Duodenal mucosa (tissue), 2 donors: ENCODE data around the gene PRR36.
A peak's percentile ranks its signal among the peaks of the same experiment; 100 is the strongest.

ENCODE experiments used
- H3K27ac ChIP-seq: one replicate; pipeline ENCODE4 v1.7.0; 2013; ENCODE audit warnings: low read depth, low read length
- H3K27me3 ChIP-seq, 2 donors: one replicate each; pipeline ENCODE4 v1.7.0; 2013; ENCODE audit warnings: low read length in 2 of 2, control low read depth in 1 of 2; ENCODE audit not compliant: insufficient read depth in 2 of 2, control insufficient read depth in 1 of 2
- H3K36me3 ChIP-seq, 2 donors: one replicate each; pipeline ENCODE4 v1.7.0; 2013; ENCODE audit warnings: low read length in 2 of 2, control low read depth in 1 of 2; ENCODE audit not compliant: insufficient read depth in 2 of 2, control insufficient read depth in 1 of 2
- H3K4me1 ChIP-seq, 2 donors: one replicate each; pipeline ENCODE4 v1.7.0; 2013; ENCODE audit warnings: low read length in 2 of 2, control low read depth in 1 of 2; ENCODE audit not compliant: insufficient read depth in 2 of 2, control insufficient read depth in 1 of 2
- H3K4me3 ChIP-seq, 2 donors: one replicate each; pipeline ENCODE4 v1.7.0; 2013; ENCODE audit warnings: low read length in 2 of 2, low read depth in 1 of 2
- H3K9ac ChIP-seq, 2 donors: one replicate each; pipeline ENCODE4 v1.7.0; 2013; ENCODE audit warnings: low read length in 2 of 2, low read depth in 1 of 2
- H3K9me3 ChIP-seq, 2 donors: one replicate each; pipeline ENCODE4 v1.7.0; 2013; ENCODE audit warnings: low read length in 2 of 2, control low read depth in 1 of 2; ENCODE audit not compliant: control insufficient read depth in 1 of 2

Gene PRR36

GRCh38 chr19:7867092-7867844, 6.9 kb downstream of the PRR36 start:
- no peak overlapping the region for H3K27ac ChIP-seq
- H3K9me3 ChIP-seq, result no peaks in the 10 kb centered on the region
- no peaks in the 10 kb centered on the region for H3K36me3 ChIP-seq
- peaks cover 7 to 15% of the 10 kb centered on the region in 2 donors for H3K4me1 ChIP-seq
- H3K4me3 ChIP-seq, result no peak overlapping the region
- no peak overlapping the region for H3K9ac ChIP-seq
- H3K27me3 ChIP-seq, result peaks cover 28 to 37% of the 10 kb centered on the region in 2 donors

- peaks cover 32 to 41% of the 10 kb centered on the region in 2 donors for H3K27me3 ChIP-seq
Observed at GRCh38 chr19:7866399-7867091, 7.6 kb downstream of the PRR36 start.

GRCh38 chr19:7865262-7865911, 8.8 kb downstream of the PRR36 start:
- Histone ChIP-seq H3K27me3 (peaks cover 43 to 49% of the 10 kb centered on the region in 2 donors), H3K36me3 (no peaks in the 10 kb centered on the region), H3K9ac (no peak overlapping the region), H3K4me1 (peaks cover 19 to 21% of the 10 kb centered on the region in 2 donors), H3K9me3 (no peaks in the 10 kb centered on the region), H3K4me3 (no peak overlapping the region), H3K27ac (no peak overlapping the region)

More at GRCh38 chr19:7866399-7867091, 7.6 kb downstream of the PRR36 start:
- no peaks in the 10 kb centered on the region for H3K36me3 ChIP-seq
- H3K27ac ChIP-seq, result no peak overlapping the region
- H3K9me3 ChIP-seq, result no peaks in the 10 kb centered on the region
- H3K9ac ChIP-seq, result no peak overlapping the region
- peaks cover 14 to 16% of the 10 kb centered on the region in 2 donors for H3K4me1 ChIP-seq
- H3K4me3 ChIP-seq, result no peak overlapping the region

- Histone ChIP-seq H3K4me3 (no peak overlapping the region), H3K9ac (no peak overlapping the region), H3K4me1 (peaks cover 19 to 21% of the 10 kb centered on the region in 2 donors), H3K27me3 (peaks cover 43 to 49% of the 10 kb centered on the region in 2 donors), H3K9me3 (no peaks in the 10 kb centered on the region), H3K36me3 (no peaks in the 10 kb centered on the region), H3K27ac (no peak overlapping the region)
Observed at GRCh38 chr19:7864690-7865074, 9.5 kb downstream of the PRR36 start.

- Histone ChIP-seq H3K9me3 (no peaks in the 10 kb centered on the region), H3K27me3 (peaks cover 43 to 49% of the 10 kb centered on the region in 2 donors)
Observed at GRCh38 chr19:7863971-7864689, 10.1 kb downstream of the PRR36 start.

GRCh38 chr19:7863157-7863970, 10.8 kb downstream of the PRR36 start:
- Histone ChIP-seq H3K36me3 (no peaks in the 10 kb centered on the region), H3K4me1 (peaks cover 15 to 17% of the 10 kb centered on the region in 2 donors), H3K27ac (no peak overlapping the region), H3K4me3 (no peak overlapping the region), H3K9me3 (no peaks in the 10 kb centered on the region), H3K27me3 (peaks cover 43 to 49% of the 10 kb centered on the region in 2 donors), H3K9ac (no peak overlapping the region)

More at GRCh38 chr19:7863971-7864689, 10.1 kb downstream of the PRR36 start:
- H3K9ac ChIP-seq, result no peak overlapping the region
- peaks cover 19 to 21% of the 10 kb centered on the region in 2 donors for H3K4me1 ChIP-seq
- H3K4me3 ChIP-seq, result no peak overlapping the region
- H3K27ac ChIP-seq, result no peak overlapping the region
- no peaks in the 10 kb centered on the region for H3K36me3 ChIP-seq

GRCh38 chr19:7862413-7862951, 11.7 kb downstream of the PRR36 start:
- no peak overlapping the region for H3K9ac ChIP-seq
- H3K36me3 ChIP-seq, result no peaks in the 10 kb centered on the region
- no peaks in the 10 kb centered on the region for H3K9me3 ChIP-seq
- H3K27ac ChIP-seq, result no peak overlapping the region
- H3K4me3 ChIP-seq, result peak overlapping the region; percentile 47 to 54
- H3K27me3 ChIP-seq, result peaks cover 43 to 49% of the 10 kb centered on the region in 2 donors
- H3K4me1 ChIP-seq, result peaks cover 16 to 19% of the 10 kb centered on the region in 2 donors

GRCh38 chr19:7861619-7862412, 12.4 kb downstream of the PRR36 start:
- H3K27me3 ChIP-seq, result peaks cover 40 to 42% of the 10 kb centered on the region in 2 donors
- H3K4me3 ChIP-seq, result peak overlapping the region; percentile 47 to 54
- no peaks in the 10 kb centered on the region for H3K9me3 ChIP-seq
- H3K27ac ChIP-seq, result no peak overlapping the region
- H3K9ac ChIP-seq, result no peak overlapping the region
- no peaks in the 10 kb centered on the region for H3K36me3 ChIP-seq
- H3K4me1 ChIP-seq, result peaks cover 16 to 19% of the 10 kb centered on the region in 2 donors
